Measurements from ENCODE around the gene CAMK2B.
"Not testable (repeated sequence)": the region's sequence is repeated elsewhere in the genome, so short reads cannot be mapped to it uniquely, and the experiment has no call there.

CAMK2B gene

GRCh38 chr7:44212581-44213184, 112.7 kb downstream of the CAMK2B start:
- no peak for DNase-seq

DNA sequence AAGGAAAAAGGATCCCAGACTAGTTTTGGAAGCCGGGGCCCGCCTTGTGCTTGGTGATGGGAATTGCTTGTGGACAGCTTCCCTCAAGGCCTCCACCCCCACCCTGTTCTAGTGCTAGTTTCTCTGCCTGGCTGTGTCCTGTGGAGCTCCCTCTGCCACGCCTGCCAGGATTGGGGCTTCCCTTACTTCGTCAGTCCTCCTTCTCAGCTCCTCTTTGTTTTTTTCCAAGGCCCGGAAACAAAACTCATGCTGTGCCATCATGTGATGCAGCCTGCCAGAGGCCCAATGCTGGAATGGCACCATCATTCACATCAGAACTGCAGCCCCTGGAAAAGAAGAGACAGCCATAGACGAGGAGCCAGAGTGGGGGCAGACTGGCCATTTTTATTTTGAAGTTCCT, 113.4 kb downstream of the CAMK2B start:
- DNase-seq = no peak

- DNase-seq = no peak
Measured at GRCh38 chr7:44211126-44211675, 114.2 kb downstream of the CAMK2B start.

- no peak for DNase-seq
Measured at GRCh38 chr7:44210107-44210506, 115.3 kb downstream of the CAMK2B start.

- DNase-seq = no peak
Measured at GRCh38 chr7:44208085-44208484, 117.3 kb downstream of the CAMK2B start.

DNA sequence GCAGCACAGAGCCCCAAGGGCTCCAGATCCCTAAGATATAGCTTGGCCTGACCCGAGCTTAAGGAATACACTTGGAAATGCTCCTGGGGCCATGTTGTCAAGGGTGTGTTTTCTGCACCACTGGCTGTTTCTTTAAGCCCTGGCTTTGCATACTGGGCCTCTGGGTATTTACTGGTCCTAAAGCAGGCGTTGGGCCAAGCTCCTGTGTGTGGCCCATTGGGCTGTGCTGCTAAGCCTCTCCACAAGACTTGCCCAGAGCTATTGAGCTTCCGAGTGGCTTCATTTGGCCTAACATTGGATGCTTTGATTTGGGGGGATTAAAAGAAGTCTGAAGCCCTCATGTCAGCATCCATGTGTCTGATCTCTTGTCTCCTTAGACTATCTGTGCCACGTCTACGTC, 119.4 kb downstream of the CAMK2B start:
- no peak for DNase-seq

- DNase-seq = no peak
Measured at GRCh38 chr7:44201813-44202212, 123.6 kb downstream of the CAMK2B start.

DNA sequence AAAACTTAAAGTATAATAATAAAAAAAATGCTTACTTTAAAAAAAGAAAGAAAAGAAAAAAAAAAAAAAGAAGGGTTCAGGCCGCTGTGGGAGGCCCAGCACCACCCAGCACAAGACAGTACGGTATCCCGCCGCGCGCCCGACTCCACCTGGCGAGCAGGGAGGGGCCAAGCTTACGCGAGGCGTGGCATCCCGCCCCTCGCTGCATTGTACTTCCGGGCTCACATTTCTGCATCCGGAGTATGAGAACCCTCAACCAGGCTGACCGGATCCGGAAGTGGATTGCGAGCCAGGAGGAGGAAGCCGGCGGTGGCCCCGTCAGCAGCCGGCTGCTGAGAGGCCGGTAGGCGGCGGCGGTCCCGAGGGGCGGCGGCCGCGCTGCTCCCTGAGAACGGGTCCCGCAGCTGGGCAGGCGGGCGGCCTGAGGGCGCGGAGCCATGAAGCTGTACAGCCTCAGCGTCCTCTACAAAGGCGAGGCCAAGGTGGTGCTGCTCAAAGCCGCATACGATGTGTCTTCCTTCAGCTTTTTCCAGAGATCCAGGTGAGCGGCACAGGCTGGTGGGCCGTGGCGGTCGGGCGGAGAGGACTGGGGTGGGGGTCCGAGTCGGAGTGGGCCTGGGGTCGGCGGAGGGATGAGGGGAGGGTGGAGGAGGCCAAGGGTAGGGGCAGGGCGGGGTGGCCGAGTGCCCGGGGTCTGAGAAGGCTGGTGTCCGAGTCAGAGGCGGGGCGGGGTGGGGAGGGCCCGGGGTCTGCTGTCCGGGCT, 124.5 kb downstream of the CAMK2B start, which contains the start of gene YKT6:
Gene YKT6 (plus strand): TSS at position 280 of the 763 bp plus-strand sequence. CDS start 158 bp downstream, at position 438.
- DNase-seq = peak; percentile 90

DNA sequence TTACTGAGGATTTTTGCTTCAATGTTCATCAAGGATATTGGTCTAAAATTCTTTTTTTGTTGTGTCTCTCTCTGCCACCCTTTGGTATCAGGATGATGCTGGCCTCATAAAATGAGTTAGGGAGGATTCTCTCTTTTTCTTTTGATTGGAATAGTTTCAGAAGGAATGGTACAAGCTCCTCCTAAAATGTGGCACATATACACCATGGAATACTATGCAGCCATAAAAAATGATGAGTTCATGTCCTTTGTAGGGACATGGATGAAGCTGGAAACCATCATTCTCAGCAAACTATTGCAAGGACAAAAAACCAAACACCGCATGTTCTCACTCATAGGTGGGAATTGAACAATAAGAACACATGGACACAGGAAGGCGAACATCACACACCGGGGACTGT, 125.2 kb downstream of the CAMK2B start:
- DNase-seq = not testable (repeated sequence)

GRCh38 chr7:44197474-44197873, 127.9 kb downstream of the CAMK2B start:
- DNase-seq = no peak

GRCh38 chr7:44196450-44196872, 128.9 kb downstream of the CAMK2B start:
- no peak for DNase-seq

DNA sequence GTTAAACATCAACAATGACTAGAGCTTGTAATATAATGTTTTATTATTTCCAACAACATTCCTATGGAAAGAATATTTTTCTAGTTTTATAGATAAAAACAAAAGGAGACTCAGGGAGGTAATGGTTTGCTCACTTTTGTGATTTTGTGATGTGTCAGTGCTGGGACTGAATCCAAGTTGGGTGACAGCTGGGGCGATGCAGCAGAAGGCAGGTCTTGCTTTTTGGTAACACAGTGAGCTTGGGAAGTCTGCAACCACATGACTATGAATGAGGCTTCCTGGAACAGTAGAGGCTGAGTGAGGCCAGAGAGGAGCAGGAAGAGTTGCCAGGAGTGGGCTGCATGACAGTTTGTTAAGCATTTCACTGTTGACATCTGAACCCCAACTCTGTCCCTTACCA, 129.5 kb downstream of the CAMK2B start:
- no peak for DNase-seq

GRCh38 chr7:44194562-44195145, 130.7 kb downstream of the CAMK2B start:
- no peak for DNase-seq

DNA sequence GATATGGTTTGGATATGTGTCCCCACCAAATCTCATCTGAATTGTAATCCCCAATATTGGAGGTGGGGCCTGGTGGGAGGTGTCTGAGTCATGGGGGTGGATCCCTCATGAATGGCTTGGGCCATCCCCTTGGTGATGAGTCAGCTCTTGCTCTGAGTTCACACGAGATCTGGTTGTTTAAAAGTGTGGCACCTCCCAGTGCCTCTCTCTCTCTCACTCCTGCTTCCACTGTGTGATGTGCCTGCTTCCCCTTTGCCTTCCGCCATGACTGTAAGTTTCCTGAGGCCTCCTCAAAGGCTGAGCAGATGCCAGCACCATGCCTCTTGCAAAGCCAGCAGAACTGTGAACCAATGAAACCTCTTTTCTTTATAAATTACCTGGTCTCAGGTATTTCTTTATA, 131.3 kb downstream of the CAMK2B start:
- no peak for DNase-seq

GRCh38 chr7:44193011-44193802, 132.2 kb downstream of the CAMK2B start:
- no peak for DNase-seq

GRCh38 chr7:44191171-44191570, 134.2 kb downstream of the CAMK2B start:
- no peak for DNase-seq

DNA sequence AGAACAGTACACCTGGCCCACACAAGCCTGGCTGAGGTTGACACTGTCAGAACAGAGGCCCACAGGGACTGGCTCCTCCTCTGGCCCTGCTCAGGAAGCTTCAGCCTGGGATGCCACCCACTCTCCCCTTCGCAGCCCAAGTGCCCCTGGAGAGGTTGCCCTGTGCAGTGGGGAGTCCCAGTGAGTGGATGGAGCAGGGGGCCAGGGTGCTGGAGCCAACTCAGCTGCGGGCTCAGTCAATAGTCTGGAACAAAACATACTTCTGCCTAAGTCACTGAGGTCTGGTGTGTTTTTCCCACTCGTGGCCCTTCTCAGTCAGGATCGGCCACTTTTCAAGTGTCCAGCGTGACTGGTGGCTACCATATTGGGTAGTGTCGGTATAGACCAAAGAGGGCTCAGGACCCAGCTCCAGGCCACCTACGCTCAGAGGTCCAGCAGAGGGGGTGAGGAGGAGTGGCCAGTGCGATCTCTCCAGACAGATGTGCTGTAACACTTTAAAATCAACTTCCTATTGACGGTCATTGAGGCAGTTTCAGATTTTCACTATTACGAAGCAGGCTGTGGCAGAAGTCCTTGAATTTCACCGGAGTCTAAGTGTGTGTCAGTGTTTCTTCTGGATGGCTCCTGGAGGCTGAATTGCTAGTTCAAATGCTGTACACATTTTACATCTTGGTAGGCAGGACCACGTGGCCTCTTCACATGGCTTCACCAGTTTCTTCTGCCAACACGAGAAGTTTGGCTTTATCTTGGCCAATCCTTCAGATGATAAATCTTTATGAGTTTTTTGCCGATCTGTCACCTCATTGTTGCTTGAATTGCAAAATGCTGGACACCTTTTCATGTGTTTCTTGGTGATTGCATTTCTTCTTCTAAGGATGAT, 135.2 kb downstream of the CAMK2B start:
- no peak for DNase-seq

- no peak for DNase-seq
Measured at GRCh38 chr7:44189286-44189992, 136.0 kb downstream of the CAMK2B start, which contains the start of gene GCK. GCK (minus strand) TSS chr7:44189439; CDS start chr7:44188953, 486 bp downstream.

DNA sequence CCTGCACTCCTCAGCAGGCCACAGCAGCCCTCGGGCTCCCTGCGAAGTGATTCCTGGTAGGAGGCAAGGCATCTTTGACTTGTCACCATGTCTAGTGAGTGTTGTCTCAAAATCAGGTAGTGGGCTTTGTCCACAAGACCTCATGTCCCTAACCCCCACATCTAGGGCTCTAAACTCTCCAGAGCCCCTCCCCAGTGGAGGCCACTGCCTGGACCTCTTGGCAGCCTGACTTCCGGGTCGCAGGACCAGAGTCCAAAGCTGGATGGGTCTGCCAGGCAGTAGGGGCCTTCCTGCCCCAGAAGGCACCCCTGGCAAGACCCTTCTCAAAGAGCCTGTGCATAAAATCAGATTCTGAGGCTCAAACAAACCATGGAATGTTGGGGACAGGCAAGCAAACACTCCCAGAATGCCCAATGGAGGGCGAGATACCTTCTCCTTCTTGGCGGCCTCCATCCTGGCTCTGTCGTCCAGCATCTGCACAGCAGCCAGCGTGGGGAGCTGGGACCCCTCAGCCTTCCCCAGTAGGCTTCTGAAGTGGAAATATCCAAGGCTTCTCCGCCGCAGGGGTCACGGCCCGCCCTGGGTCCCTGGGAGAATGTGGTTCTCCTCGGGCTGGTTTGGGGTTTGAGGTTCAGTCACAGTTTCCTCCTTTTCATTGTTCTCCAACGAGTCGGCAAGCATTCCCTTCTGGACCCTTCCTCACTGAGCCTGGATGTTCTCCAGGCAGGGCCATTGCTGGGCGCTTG, 136.7 kb downstream of the CAMK2B start:
- DNase-seq = no peak
